Left kidney (tissue), 2 donors: ENCODE measurements around the gene CBX1. TPM values are rescaled to one million over a fixed set of nuclear protein-coding genes. Genes with fewer than 3 reads are reported as not detected.
"Not testable (repeated sequence)": the region's sequence is repeated elsewhere in the genome, so short reads cannot be mapped to it uniquely, and the experiment has no call there.

Experiments used
- DNase-seq: peaks from one replicate; pipeline ENCODE4 v3.0.0-alpha.2; 2013
- polyA plus RNA-seq: library from polyadenylated mRNA; unstranded; fragments of 120-200 nt; gene quantifications from one replicate; pipeline ENCODE4 v1.2.1, GENCODE V29; 2013; ENCODE audit not compliant: insufficient read length

CBX1 gene
- polyA plus RNA-seq, 1 donor = 202 TPM

DNA sequence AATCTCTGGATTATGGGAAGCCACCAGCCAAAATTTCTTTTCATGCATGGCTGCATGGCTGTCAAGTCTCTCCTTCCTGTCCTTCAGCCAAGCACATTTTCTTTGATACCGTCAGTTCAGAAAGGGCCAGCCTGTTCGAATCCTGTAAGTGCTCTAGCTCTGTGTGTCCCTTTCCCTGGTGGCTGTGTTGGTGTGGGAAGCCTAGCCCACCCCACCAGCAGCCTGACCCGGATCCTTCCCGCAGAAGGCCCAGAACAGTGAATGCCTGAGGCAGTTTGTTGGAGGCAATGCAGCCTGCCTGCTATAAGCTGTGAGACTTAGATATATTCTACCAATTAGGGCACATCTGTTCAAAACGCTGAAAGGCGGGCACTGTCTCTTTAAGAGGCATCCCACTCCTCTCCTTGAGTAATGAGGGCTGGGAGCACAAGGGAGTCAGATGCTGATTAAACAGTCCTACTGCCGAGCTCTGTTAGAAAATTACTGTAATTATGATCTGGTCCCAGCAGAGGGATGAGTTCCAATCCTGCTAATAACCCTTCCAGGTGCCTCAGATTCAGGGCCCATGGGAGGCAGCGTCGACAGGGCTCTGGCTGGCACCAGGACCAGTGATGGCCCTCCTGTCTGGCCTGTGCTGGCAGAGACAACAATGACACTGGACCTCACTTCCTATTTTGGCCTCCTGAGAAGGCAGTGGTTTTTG is 24.7 kb upstream of the CBX1 start:
- DNase-seq = no peak

DNA sequence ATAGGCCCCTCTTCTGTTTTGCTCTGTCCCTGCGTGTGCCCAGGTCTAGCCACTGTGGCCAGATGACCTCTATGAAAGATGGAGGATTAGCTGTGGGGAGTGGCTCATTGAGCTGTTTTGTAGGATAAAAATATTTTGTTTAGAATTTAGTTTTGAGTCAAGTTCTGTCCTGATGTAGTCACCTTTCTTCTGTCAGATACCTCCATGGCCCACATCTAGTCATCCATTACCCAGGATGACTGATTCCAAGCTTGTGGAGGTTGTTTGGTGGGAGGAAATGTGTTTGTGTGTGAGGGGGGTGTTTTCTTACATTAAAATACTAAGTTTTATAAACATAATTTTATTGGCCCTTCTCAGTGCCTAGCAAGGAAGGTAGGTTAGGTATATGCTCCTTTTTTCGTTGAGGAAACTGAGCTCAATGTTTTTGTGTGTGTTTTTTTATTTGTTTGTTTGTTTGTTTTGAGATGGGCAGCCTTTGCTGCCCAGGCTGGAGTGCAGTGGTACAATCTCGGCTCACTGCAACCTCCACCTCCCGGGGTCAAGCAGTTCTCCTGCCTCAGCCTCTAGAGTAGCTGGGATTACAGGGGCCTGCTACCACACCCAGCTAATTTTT is 22.6 kb upstream of the CBX1 start:
- no peak for DNase-seq

DNA sequence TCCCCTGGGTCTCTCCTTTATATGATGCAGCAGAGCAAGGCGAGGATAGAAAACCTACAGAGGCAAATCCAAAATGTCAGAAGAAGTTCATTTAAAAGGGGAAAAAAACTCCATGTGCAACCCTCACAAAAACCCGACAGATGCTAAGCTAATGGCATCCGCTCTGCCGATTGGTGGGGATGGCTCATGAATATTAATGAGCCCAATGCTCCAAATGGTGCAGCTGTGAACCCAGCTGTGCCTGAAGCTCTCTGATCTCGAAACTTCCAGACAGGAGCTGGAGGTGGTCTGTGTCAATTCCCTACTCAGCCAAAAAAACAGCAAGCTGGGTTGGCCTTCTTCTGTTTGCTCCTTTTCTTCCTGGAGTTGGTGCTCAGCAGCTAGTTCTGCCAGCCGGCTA is 21.8 kb upstream of the CBX1 start:
- DNase-seq = no peak

DNA sequence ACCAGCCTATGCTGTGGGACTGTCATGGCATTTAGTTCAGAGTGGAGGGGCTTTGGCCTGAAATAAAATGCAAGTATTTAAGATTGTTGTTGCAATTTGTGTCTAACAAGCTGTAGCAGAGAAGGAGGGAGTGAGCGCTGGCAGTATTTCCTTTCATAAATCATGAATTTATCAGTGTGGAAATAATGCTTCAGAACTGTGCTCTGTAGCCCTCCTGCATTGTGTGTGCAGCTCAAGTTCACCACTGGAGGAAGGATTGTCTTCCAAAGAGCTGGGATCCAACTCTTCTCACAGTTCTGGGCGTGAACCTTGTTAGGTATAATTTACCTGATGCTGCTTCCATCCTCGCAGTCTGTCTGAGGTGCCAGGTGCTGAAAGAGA is 21.4 kb upstream of the CBX1 start:
- no peak for DNase-seq

DNA sequence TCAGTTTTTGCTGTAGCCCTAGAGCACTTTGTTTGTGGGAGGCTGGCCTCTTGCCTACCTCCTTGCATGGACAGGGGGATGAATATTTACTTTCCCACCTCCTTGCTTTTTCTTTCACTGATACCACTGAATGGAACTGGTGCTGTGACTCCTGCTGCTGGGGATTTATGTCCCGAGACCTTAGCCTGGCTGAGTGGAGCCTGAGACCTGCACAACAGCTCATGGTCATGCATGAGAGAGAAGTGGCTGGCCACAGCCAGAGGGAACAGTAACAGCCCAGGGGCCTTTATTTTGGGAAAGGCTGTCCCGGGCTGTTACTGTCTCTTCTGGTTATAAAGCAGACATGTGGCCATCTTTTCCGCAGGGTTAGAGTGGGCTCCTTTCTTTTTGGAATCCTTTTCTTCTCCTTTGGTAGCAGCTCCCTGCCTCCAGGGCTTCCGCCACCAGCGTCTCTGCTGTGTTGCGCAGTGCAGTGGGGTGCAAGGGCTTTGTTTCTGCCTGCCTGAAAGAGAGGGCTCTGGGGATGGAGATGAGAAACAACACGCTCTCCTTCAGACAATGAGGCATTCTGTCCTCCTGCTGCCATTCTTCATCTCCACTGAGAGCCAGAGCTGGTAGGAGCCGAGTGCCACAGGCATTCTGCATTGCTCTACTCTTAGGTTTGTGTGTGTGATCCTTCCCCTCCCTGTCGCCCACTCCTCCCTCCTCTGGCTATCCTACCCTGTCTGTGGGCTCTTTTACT is 20.8 kb upstream of the CBX1 start:
- DNase-seq = no peak

DNA sequence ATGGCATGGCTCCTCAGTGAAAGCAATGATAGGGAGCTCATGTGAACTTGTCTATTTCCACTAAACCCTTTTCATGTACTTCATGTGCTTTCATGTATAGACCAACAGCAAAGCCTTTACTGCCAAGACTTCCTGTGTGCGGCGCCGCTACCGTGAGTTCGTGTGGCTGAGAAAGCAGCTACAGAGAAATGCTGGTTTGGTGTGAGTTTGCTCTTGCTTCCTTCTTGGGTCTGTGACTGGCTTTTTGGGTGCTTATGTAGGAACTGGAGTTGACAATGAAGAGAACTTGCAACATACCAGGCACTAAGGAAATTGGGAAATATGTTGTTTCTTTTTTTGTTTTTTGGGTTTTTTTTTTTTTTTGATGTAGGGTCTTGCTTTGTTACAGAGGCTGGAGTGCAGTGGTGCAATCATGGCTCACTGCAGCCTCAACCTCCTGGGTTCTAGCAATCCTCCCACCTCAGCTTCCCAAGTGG is 12.0 kb upstream of the CBX1 start:
- DNase-seq = no peak

DNA sequence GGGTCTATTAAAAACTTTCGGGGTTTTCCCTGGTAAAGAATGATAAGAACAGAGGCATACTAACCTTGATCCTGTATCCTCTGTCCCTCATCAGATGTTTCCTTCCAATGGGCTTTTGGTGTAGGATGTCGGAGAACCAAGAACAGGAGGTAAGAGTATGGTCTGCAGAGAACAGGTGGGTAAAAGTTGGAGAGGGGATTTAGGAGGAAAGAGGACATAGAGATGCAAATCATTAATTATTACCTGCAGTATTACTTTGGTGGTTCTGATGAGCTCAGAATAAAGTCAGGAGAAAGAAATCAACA is 10.6 kb upstream of the CBX1 start:
- no peak for DNase-seq

DNA sequence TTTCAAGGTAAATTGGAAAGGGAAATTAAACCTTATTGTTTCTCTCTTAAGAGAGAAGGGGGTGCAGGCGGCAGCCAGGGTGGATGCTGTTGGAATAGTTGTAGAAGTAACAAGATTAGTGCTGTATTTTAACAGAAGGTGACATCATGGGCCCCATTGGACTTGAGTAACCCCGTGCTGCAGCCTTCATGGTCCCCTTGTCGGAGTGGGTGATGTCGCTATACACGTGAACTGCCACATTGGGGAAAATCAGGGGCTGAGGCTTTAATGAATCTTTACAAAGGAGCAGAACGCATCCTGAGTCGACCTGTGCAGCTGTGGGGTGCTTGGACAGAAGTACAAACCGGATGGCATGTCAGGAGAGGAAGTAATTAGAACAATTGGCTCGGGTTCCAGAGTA is 9.5 kb upstream of the CBX1 start:
- no peak for DNase-seq

DNA sequence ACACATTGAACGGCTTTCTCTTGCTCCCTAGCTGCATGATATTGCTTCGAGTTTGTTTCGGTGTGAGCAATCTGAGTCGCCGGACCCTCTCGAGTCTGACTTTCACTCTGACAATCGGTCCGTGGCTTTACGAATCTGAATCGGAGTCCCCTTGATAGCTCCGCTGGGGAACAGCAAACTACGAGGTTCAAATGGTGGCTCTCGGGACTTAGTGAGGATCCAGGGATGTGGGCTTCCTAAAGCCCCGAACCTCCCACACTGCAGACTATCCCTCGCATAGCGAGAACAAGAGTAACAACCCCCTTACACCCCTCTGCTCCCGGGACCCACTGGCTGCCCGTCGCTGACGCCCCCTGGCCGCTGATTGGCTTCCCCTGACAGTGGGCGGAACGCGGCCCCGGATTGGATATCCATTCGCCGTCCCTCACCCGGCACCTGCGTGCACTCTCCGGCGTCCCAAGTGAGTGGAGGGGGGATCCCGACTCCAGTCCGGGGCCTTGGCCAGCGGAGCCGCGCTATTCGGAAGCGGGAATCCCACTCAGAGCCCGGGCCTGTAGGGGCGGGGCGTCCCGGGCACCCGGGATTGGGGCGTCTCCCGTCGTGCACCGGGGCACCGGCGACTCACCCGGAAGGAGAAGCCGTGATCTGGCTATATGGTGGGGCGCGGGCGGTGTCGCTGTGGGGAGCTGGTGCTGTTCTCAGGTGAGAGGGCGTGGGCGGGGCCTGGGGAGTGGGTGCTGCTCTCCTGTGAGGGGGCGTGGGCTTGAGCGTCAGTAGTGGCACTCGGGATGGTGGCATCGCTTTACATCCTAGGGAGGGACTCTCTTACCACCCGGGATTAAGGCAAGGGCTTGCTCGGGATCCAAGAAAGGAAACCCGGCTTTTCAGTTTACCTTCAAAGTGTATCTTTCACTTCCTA is 6.1 kb upstream of the CBX1 start, which contains the start of gene SNX11:
TSS of gene SNX11 (plus strand) at position 630 of the 919 bp plus-strand sequence. CDS start 4,278 bp downstream, outside the sequence.
- DNase-seq = peak; percentile 90

DNA sequence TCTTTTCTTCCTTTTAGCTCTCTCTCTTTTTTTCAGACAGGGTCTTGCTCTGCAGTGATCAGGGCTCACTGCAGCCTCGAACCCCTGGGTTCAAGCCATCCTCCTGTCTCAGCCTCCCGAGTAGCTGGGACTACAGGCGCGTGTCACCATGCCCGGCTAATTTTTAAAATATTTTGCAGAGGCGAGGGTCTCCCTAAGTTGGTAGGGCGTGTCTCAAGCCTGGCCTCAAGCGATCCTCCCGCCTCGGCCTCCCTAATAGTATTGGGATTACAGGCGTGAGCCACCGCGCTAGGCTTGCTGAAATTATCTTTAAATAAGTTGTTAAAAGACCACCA is 5.5 kb upstream of the CBX1 start:
- no peak for DNase-seq

DNA sequence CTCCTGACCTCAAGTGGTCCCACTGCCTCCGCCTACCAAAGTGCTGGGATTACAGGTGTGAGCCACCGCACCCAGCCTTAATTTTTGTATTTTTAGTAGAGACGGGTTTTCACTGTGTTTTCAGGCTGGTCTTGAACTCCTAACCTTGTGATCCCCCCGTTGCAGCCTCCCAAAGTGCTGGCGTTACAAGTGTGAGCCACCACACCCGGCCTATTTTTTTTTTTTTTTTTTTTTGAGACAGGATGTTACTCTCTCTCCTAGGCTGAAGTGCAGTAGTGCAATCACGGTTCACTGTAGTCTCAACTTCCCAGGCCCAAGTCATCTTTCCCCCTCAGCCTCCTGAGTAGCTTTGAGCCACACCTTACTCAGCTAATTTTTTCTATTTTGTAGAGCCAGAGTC is 3.2 kb upstream of the CBX1 start:
- DNase-seq = no peak

DNA sequence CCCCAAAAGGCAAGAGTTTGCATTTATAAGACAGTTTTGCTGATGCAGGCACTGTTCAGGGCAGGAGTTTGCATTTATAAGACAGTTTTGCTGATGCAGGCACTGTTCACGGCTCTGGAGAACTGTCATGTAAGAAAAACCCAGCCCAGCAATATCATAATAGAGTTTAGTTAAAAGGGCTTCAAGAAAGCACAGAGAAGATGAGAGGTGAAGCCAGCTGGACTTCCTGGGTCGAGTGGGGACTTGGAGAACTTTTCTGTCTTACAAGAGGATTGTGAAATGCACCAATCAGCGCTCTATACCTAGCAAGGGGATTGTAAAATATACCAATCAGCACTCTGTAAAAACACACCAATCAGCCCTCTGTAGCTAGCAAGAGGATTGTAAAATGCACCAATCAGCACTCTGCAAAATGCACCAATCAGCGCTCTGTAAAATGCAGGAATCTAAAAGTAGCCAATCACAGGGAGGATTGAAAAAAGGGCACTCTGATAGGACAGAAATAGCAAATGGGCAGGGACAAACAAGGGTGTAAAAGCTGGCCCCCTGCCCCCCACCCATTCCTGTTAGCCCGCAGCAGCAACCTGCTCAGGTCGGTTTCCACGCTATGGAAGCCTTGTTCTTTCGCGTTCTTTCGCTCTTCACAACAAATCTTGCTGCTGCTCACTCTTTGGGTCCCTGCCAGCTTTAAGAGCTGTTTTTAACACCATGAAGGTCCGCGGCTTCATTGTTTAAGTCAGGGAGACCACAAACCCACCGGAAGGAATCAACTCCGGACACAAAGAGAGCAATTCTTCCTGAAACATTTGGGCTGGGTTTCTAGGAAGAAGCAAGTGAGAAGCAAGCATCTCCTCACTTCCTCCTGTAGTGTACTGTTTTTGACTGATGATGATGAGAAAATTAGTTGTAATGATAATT is 1.8 kb upstream of the CBX1 start:
- DNase-seq = no peak

DNA sequence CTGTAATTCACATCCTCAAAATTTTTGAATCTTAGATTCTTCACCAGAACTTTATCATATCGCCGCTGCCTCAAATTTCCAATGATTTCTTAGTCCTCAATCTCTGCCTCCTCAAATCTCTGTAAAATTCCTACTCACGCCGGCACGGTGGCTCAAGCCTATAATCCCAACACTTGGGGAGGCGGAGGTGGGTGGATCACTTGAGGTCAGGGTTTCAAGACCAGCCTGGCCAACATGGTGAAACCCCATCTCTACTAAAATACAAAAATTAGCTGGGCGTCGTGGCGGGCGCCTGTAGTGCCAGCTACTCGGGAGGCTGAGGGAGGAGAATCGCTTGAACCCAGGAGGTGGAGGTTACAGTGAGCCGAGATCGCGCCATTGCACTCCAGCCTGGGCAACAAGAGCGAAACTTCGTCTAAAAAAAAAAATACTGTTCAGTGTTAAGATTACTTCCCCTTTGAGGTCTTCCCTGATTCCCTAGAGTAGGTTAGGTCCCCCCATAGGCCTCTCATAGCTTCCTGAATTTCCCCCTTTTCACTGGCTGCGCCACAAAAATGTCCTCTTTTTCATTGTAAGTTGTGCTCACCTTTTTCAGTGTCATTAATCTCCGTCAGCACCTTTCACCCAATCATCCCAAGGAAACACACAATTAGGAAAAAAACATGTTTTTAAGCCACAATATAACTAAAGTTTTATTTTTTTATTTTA is 919 bp upstream of the CBX1 start:
- DNase-seq = no peak

DNA sequence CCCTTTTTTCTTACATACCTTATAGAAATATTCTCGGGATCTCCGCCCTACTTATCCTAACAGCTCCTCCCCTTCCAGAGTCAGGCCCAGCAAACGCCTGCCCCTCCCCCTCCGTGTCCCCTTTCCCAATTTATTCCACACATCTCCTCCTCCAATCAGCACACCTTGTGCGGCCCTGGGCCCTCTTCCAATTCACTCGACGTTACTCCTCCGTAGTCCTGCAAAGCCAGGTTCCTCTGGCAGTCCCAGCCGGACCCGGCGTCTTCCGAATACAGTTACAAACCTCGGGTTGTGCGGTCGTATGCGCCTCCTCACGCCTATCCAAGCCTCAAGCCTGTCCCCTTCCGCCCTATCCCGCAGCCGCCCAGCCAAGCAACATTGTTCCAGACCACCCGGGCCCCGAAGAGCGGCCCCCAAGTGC is 677 bp downstream of the CBX1 start:
- DNase-seq = peak; percentile 77

DNA sequence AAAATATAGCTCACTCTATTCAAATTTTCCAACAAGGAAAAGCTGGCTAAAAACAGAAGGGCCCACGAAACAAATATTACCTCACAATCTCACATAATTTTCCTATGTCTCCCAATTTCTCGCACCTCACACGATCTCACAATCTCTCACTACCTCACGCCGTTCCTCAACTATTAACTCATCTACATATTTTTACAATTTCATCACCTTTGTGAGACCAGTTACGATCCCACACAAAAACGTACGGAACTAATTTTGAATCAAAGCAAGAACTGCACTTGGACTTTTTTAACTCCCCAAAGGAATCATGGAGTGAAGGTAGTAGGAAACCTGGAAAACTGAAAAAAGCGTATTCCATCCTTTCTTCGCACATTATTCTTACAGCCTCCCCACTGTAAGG is 1.1 kb downstream of the CBX1 start:
- no peak for DNase-seq

DNA sequence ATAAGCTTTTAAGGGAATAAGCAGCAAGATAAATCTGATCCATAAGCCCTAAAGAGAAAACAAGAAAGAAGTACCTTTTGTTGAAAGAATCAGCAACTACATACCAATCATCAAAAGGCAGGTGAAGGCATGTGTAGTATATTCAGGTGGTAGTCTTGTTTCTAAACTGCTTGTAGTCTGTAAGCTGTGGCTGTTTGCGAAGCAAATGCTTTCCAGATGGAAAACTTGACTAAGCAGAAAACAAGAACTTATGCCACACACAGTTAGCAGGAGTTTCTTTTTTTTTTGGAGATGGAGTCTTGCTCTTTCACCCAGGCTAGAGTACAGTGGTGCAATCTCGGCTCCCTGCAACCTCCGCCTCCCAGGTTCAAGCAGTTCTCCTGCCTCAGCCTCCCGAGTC is 5.7 kb downstream of the CBX1 start:
- no peak for DNase-seq

DNA sequence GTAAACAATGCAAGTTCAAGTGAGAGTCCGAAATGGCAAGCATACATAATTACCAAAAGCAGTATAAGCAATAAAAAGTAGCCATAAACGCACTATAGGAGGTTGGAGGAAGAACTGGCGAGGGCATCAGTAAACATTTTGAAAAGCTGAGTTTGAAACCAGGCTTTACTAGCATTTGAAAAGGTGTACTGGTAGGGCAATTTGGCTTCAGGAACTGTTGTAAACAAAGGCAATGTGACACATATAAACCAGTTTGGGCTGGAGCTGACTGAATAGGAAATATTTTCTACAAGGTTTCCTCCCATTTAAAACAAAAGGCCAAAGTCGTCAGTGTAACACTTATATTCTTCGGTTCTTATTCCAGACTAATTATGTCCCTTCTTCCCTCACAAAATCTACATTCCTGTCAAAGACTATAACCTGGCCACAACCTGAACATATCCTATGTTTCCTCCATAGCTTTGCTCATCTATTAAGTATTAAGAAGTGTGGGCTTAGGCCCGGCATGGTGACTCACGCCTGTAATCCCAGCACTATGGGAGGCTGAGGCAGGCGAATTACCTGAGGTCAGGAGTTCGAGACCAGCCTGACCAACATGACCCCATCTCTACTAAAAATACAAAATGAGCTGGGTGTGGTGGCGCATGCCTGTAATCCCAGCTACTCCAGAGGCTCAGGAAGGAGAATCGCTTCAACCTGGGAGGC is 7.8 kb downstream of the CBX1 start:
- DNase-seq = no peak

DNA sequence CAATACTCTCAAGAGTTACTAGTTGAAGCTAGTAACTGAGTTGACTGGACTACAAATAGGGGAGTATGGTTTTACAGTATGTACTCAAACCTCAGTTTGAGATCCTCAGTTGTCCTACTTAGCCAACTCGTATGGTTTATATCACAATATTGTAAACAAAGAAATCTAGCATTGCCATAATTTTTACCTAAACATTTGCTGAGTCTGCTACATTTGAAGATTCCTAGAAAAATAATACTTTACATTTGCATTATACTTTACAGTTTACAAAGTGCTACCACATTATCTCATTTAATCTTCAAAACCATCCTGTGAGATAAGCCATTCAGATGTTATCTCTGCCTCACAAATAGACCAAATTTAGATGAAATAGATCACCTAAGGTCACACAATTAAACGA is 16.3 kb downstream of the CBX1 start:
- DNase-seq = no peak

DNA sequence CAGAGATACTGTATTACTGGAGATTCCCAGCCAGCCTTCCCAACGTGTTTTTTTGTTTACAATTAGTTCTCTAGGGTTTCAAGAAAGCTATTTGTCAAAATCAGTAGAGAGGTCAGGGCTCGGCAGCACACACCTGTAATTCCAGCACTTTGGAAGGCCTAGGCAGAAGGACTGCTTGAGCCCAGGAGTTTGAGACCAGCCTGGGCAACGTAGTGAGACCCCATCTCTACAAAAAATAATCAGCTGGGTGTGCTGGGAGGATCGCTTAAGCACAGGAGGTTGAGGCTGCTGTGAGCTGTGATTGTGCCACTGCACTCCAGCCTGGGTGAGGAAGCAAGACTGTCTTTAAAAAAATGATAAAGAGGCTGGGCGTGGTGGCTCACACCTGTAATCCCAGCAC is 19.4 kb downstream of the CBX1 start:
- no peak for DNase-seq

DNA sequence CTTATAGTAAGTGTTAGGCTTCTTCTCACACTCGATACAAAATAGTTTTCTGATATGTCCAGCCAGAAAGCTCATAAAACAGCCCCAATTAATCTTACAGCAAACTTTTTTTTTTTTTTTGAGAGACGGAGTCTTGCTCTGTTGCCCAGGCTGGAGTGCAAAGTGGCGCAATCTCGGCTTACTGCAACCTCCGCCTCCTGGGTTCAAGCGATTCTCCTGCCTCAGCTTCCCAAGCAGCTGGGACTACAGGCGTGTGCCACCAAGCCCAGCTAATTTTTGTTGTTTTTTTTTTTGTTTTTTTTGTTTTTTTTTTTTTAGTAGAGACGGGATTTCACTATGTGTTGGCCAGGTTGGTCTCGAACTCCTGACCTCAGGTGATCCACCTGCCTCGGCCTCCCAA is 24.1 kb downstream of the CBX1 start:
- not testable (repeated sequence) for DNase-seq
